T1000 (cell line): Measurements from ENCODE around the gene ABCA5.
"Not testable (repeated sequence)": the region's sequence is repeated elsewhere in the genome, so short reads cannot be mapped to it uniquely, and the experiment has no call there.

Source experiments
- DNase-seq: peaks from one replicate; lab custom pipeline; 2025; ENCODE audit warnings: mixed read lengths; lab: John Stamatoyannopoulos, UW

The ABCA5 gene

GRCh38 chr17:69208640-69209039 lies 118.3 kb downstream of the ABCA5 start:
- no peak for DNase-seq

GRCh38 chr17:69207151-69207550 lies 119.8 kb downstream of the ABCA5 start:
- DNase-seq, result no peak

DNA sequence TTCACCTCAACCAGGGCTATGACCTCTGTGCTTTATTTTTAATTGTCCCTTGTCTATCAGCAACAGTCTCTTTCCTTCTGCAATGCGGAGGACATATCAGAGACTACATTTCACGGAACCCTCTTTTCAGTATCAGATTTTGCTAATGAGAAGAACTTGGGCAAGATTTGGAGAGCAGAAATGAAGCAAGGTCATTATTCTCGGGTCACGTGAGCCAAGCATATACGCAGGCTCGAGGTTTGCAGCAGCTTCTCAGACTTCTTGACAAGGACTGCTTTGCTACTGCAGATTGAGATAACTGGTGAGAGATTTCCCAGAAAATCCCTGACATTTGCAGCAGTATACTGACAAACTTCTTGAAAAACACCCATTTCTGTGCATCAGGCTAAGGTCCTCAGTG lies 128.7 kb downstream of the ABCA5 start:
- no peak for DNase-seq

- not testable (repeated sequence) for DNase-seq
Observed at GRCh38 chr17:69196105-69196653, 130.8 kb downstream of the ABCA5 start.
